ENCODE measurements around the gene C11orf54. TPM values are rescaled to one million over a fixed set of nuclear protein-coding genes. Genes with fewer than 3 reads are reported as not detected.

The C11orf54 gene
- total RNA-seq, 1 donor from 2014 or later = 33.2 TPM

GRCh38 chr11:93719310-93719709, 22.2 kb upstream of the C11orf54 start:
- H3K27me3 ChIP-seq (ENCODE audit: control insufficient read depth, insufficient read depth, low read length) = no peaks in the 10 kb centered on the region
- no peaks in the 10 kb centered on the region for H3K36me3 ChIP-seq (ENCODE audit: control insufficient read depth, insufficient read depth, low read length)
- TF ChIP-seq CTCF (IDR thresholded peaks at IDR 0.05; ENCODE audit: insufficient read depth, low read length, poor library complexity, severe bottlenecking) = no peak
- no peak overlapping the region for H3K4me3 ChIP-seq (ENCODE audit: low read depth, low read length)
- DNase-seq (ENCODE audit: low read depth) = no peak

GRCh38 chr11:93720522-93720921, 20.9 kb upstream of the C11orf54 start:
- DNase-seq (ENCODE audit: low read depth) = no peak
- H3K36me3 ChIP-seq (ENCODE audit: control insufficient read depth, insufficient read depth, low read length) = no peaks in the 10 kb centered on the region
- no peaks in the 10 kb centered on the region for H3K27me3 ChIP-seq (ENCODE audit: control insufficient read depth, insufficient read depth, low read length)
- TF ChIP-seq CTCF (IDR thresholded peaks at IDR 0.05; ENCODE audit: insufficient read depth, low read length, poor library complexity, severe bottlenecking) = no peak
- H3K4me3 ChIP-seq (ENCODE audit: low read depth, low read length) = no peak overlapping the region

- H3K27me3 ChIP-seq (ENCODE audit: control insufficient read depth, insufficient read depth, low read length) = no peaks in the 10 kb centered on the region
- H3K36me3 ChIP-seq (ENCODE audit: control insufficient read depth, insufficient read depth, low read length) = no peaks in the 10 kb centered on the region
These were observed 17.4 kb upstream of the C11orf54 start for GRCh38 chr11:93724089-93724488.

GRCh38 chr11:93727985-93728791, 13.3 kb upstream of the C11orf54 start:
- TF ChIP-seq CTCF (IDR thresholded peaks at IDR 0.05; ENCODE audit: insufficient read depth, low read length, poor library complexity, severe bottlenecking) = no peak

More at GRCh38 chr11:93724089-93724488, 17.4 kb upstream of the C11orf54 start:
- no peak overlapping the region for H3K4me3 ChIP-seq (ENCODE audit: low read depth, low read length)
- no peak for TF ChIP-seq CTCF (IDR thresholded peaks at IDR 0.05; ENCODE audit: insufficient read depth, low read length, poor library complexity, severe bottlenecking)
- DNase-seq (ENCODE audit: low read depth) = no peak

GRCh38 chr11:93728792-93729128, 12.7 kb upstream of the C11orf54 start:
- Histone ChIP-seq H3K4me3 (ENCODE audit: low read depth, low read length) (no peak overlapping the region), H3K27me3 (ENCODE audit: control insufficient read depth, insufficient read depth, low read length) (no peaks in the 10 kb centered on the region), H3K36me3 (ENCODE audit: control insufficient read depth, insufficient read depth, low read length) (peaks cover 1% of the 10 kb centered on the region)
- TF ChIP-seq CTCF (IDR thresholded peaks at IDR 0.05; ENCODE audit: insufficient read depth, low read length, poor library complexity, severe bottlenecking) = no peak
- DNase-seq (ENCODE audit: low read depth) = no peak

More at GRCh38 chr11:93727985-93728791, 13.3 kb upstream of the C11orf54 start:
- Histone ChIP-seq H3K36me3 (ENCODE audit: control insufficient read depth, insufficient read depth, low read length) (peaks cover 1% of the 10 kb centered on the region), H3K4me3 (ENCODE audit: low read depth, low read length) (no peak overlapping the region), H3K27me3 (ENCODE audit: control insufficient read depth, insufficient read depth, low read length) (no peaks in the 10 kb centered on the region)
- DNase-seq (ENCODE audit: low read depth) = no peak

All from kidney epithelial cell (primary cell).